Measurements from ENCODE around the gene PPP1CC.
"Not testable (repeated sequence)": the region's sequence is repeated elsewhere in the genome, so short reads cannot be mapped to it uniquely, and the experiment has no call there.

The PPP1CC gene

GRCh38 chr12:110742718-110743570 lies at the start of gene PPP1CC:
TSS of gene PPP1CC (minus strand) at chr12:110742891. CDS start at chr12:110742707, 184 bp downstream.
- FAIRE-seq, result no peak

- no peak for FAIRE-seq
Observed at GRCh38 chr12:110791589-110791988, 48.9 kb upstream of the PPP1CC start.

GRCh38 chr12:110790301-110790700 lies 47.6 kb upstream of the PPP1CC start:
- FAIRE-seq, result no peak

- FAIRE-seq, result no peak
Observed at GRCh38 chr12:110786012-110786411, 43.3 kb upstream of the PPP1CC start.

- no peak for FAIRE-seq
Observed at GRCh38 chr12:110785240-110785639, 42.5 kb upstream of the PPP1CC start.

- FAIRE-seq, result no peak
Observed at GRCh38 chr12:110782922-110783321, 40.2 kb upstream of the PPP1CC start.

GRCh38 chr12:110782094-110782493 lies 39.4 kb upstream of the PPP1CC start:
- FAIRE-seq, result no peak

GRCh38 chr12:110780448-110780847 lies 37.8 kb upstream of the PPP1CC start:
- FAIRE-seq, result no peak

GRCh38 chr12:110778833-110779577 lies 36.3 kb upstream of the PPP1CC start:
- FAIRE-seq, result no peak

- FAIRE-seq, result no peak
Observed at GRCh38 chr12:110776410-110776809, 33.7 kb upstream of the PPP1CC start.

- no peak for FAIRE-seq
Observed at GRCh38 chr12:110775997-110776396, 33.3 kb upstream of the PPP1CC start.

- FAIRE-seq, result no peak
Observed at GRCh38 chr12:110774824-110775223, 32.1 kb upstream of the PPP1CC start.

GRCh38 chr12:110768960-110769359 lies 26.3 kb upstream of the PPP1CC start:
- FAIRE-seq, result no peak

GRCh38 chr12:110767863-110768262 lies 25.2 kb upstream of the PPP1CC start:
- no peak for FAIRE-seq

GRCh38 chr12:110766311-110767154 lies 23.8 kb upstream of the PPP1CC start:
- no peak for FAIRE-seq

- FAIRE-seq, result not testable (repeated sequence)
Observed at GRCh38 chr12:110765572-110765971, 22.9 kb upstream of the PPP1CC start.

- no peak for FAIRE-seq
Observed at GRCh38 chr12:110765111-110765510, 22.4 kb upstream of the PPP1CC start.

- no peak for FAIRE-seq
Observed at GRCh38 chr12:110763583-110763982, 20.9 kb upstream of the PPP1CC start.

GRCh38 chr12:110762891-110763290 lies 20.2 kb upstream of the PPP1CC start:
- no peak for FAIRE-seq

GRCh38 chr12:110760204-110760609 lies 17.5 kb upstream of the PPP1CC start:
- no peak for FAIRE-seq

GRCh38 chr12:110758922-110759321 lies 16.2 kb upstream of the PPP1CC start:
- FAIRE-seq, result no peak

- no peak for FAIRE-seq
Observed at GRCh38 chr12:110756611-110757010, 13.9 kb upstream of the PPP1CC start.
